Urothelium cell line (cell line): ENCODE measurements around the gene CEP76.

Experiments
- DNase-seq: peaks from one replicate; pipeline ENCODE4 v3.0.0; 2011; ENCODE audit warnings: low spot score, mixed read lengths
- FAIRE-seq: peaks from 2 replicates; lab custom pipeline; 2011; peaks lifted over from hg19 to GRCh38; lab: Jason Lieb, UNC

Gene CEP76, protein sequence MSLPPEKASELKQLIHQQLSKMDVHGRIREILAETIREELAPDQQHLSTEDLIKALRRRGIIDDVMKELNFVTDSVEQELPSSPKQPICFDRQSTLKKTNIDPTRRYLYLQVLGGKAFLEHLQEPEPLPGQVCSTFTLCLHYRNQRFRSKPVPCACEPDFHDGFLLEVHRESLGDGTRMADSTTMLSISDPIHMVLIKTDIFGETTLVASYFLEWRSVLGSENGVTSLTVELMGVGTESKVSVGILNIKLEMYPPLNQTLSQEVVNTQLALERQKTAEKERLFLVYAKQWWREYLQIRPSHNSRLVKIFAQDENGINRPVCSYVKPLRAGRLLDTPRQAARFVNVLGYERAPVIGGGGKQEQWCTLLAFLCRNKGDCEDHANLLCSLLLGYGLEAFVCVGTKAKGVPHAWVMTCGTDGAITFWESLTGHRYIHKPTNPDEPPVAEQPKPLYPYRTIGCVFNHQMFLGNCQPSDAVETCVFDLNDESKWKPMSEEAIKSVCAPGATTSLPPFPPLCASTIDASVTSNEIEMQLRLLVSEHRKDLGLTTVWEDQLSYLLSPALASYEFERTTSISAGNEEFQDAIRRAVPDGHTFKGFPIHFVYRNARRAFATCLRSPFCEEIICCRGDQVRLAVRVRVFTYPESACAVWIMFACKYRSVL

DNA sequence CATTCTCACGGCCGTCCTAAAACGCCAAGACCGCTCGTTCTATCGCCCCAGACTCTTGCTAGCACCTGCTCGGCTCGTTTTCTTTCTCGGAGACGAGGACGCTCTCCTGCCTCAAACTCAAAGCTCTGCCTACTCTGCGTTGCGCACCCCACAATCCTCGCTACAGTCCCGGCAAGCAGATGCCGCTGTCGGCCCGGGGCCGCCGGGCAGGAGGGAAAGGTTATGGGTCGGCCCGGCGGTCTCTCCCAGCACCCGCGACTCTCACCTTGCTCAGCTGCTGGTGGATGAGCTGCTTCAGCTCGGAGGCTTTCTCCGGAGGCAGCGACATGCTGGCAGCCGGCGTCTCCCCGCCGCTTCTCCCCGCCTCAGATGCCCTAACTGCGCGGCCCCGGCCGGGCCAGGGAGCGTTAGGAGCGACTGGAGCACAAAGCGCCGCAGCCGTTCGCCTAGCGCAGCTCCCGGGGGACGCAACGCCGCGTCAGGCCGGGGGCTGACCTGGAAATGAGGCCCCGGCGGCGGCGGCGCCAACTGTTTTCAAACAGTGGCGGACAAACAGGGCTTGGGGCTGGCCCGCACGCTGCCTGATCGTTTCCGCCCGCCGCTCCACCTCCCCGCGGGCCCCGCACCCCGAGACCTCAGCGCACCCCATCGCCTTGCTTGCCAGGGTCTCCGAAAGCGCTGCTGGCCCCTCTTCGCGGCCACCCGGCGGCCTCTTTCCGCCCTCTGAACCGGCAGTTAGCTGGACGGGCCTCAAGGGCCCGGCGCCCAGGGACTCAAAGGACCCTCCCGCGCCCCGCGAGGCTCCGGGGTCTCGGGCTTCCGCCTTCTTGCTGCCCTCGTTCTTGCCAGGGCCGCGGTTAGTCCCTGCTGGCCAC lies at the start of gene CEP76, which contains the start of gene PSMG2:
TSS of gene CEP76 (minus strand) at position 503 of the 875 bp plus-strand sequence. CDS start at position 328, 175 bp downstream.
TSS of gene PSMG2 (plus strand) at position 822 of the 875 bp plus-strand sequence. CDS start 66 bp downstream, outside the sequence.
- FAIRE-seq (peak; percentile 90), DNase-seq (peak; percentile 100)

DNA sequence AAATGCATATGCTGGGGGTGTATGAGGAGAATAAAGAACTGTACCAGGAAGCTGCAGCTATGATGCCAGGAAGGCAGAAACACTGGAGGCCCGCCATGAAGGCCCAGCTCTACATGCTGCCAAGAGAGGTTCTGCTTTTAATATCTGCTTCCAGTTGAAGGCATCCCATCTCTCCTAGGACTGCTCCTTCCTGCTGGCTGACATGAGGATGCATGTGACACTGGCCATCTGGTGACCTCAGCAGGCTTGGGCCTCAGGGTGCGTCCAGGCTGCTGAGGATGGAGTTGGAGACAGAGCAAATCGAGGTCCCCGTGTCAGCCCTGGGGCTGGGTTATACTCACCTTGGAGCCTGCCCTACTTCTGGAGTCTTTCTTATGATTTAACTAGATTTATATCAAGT lies 49.4 kb upstream of the CEP76 start:
- DNase-seq (peak; percentile 15), FAIRE-seq (peak; percentile 77)

DNA sequence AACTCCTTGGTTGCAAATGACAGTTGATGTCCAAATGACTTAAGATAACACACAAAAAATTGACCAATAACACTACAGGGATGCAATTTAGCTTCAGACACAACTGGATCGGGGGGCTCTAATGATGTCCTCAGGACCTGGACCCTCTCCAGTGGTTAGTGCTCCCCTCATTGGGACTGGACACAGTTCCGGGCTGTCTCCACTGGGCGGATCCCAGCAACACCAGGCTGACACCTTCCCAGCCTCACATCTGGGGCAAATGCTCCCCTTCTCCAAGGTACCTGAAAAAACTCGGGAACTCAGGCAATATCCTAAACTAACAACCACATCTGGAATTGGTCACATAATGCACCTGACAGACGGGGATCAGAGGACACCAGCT lies 49.0 kb upstream of the CEP76 start:
- FAIRE-seq (no peak), DNase-seq (no peak)

DNA sequence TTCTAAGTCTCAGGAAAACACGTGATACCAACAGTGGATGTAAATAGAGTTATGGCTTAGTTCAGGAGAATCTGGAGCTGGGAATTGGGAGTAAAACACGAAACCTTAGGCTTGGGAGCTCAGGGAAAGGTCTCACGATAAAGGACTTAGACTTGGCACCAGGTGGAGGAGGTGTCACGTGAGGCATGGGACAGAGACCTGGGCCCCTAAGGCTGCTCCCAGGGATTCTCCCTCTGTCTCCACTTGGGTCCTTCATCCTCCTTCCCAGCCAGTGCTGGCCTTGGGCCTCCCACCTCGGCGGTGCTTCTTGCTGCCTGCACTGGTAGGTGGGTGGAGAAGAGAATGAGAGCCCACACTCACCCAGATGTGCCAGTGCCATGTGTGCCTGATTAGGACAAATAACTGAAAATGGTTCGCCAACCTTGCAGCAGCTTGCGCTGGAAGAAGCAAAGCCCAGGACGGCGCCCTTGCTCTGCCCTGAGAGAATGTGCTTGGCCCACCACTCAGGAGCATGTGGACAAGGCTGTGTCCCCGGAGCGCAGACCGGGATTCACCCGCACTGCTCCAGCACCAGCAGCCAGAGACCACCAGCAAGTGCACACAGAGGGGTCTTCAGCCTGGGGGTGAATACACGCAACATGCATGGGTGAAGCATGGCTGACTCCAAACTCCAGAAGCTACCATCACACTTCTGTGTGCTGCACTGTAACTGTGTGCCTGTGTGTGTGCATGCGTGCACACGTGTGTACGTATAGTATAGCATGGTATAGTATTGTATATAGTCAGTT lies 48.4 kb upstream of the CEP76 start:
- DNase-seq, result peak; percentile 45
- FAIRE-seq, result no peak

DNA sequence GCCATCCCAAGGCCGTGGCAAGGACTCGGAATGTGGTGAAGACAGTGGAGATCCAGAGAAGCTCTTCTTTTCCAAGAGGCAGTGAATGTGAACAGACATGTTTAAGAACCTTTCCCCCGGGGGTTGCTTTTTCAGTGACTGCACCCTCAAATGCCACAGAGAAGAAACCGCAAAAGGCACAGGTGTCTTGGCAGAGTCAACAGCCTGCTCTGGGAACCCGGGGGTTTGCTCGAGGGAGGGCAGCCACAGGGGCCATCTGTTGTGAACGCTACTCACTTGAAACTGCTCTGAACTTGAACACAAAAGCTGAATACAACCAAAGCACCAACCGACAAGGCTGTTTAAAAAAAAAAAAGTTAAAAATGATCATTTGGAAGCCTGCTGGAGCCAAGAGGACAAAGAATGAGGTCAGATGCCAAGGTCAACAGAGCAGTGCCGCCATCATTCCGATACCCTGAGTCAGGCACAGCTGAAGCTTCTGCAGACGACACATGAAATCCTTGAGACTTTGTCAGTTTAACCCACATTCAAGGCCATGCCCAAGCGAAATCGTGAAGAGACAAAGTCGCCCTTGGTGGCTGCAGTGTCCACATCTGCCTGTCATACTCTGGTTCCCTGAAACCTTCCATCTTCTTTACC lies 47.7 kb upstream of the CEP76 start:
- DNase-seq, result peak; percentile 95
- FAIRE-seq, result peak; percentile 98

DNA sequence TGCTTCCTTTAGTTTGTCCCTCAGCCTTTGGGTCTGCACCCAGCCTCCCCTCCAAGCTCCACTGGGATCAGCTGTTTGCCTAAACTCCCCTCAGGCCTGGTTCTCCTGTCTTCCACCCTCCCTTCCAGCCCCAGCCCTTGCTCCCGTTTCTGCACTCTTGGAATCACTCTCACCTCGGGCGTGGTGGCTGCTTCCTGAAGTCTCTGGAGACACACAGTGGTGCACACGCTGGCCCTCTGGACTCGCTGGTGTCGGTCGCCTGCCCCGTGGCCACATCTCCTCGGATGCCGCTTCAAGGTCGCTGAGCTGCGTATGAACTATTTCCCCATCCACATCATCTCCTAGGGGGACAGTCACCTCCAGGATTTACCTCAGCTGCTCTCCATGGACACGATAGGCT lies 46.6 kb upstream of the CEP76 start:
- peak; percentile 12 for DNase-seq
- peak; percentile 96 for FAIRE-seq

DNA sequence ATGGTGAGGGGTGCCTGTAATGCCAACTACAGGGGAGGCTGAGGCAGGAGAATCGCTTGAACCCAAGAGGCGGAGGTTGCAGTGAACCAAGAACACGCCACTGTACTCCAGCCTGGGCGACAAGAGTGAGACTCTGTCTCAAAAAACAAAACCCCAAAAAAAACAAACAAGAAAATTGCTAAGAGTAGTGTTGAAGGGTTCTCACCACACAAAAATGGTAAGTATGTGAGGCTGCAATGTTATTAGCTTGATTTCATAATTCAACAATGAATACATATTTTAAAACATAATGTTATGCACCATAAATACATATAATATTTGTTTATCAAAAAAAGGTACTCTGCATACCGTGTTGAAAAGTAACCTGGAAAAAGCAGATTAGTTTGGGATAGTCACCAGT lies 46.1 kb upstream of the CEP76 start:
- peak; percentile 40 for FAIRE-seq
- DNase-seq, result no peak

DNA sequence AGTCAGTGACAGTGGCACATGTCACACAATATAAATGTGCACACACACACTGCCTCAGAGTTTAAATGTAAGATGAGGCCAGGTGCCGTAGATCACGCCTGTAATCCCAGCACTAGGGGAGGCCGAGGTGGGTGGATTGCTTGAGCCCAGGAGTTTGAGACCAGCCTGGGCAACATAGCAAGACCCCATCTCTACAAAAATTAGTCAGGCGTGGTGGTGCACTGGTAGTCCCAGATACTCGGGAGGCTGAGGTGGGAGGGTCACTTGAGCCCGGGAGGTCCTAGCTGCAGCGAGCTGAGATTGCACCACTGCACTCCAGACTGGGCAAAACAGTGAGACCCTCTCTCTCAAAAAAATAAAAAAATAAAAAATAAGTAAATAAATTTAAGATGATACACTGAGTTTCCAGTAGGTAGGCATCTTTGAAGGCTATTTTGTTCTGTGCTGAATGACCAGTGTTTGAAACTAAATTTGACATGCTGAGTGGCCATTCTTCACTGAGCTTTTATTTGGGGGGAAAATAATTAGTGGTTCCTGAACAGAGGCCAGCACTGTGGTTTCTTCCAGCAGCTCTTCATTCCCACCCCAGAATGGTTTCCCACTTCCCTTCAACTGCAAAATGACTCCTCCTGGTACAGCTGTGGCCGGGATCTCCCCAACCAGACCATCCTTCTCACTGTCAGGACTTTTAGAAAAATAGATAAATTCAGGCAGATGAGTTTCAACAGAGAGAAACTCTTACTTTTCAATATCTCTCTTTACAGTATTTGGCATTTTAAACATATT lies 45.2 kb upstream of the CEP76 start:
- peak; percentile 24 for DNase-seq
- peak; percentile 68 for FAIRE-seq

DNA sequence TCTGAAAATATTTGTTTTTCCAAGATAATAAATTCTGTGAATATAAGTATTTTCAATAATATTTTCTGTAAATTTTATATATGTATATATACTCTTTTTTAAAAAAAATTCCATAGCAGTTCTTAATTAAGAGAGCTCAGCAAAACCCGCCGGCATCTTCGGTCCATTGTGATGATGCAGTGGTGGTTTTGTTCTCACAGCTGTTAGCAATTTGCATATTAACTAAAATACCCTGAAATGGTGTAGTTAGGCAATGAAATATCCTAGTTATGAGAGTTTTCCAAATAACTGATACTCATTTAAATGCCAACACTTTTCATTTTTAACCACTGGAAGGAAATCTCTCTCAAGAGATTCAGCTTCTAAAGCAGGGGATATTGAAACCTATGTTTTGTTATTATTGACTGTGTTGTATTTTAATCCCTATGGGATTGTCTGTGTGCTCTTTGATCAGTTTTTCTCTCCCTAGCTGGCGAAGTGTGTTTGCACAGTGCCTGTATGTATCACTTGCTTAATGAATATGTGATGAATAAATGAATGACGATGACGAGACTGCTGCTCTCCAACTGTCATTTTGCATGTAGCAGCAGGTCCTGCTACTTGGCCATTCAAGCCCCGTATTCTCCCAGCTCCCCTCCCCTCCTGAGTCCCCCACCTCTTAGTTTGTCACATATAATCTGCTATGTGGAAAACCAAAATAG lies 42.7 kb upstream of the CEP76 start:
- no peak for FAIRE-seq
- DNase-seq, result no peak

DNA sequence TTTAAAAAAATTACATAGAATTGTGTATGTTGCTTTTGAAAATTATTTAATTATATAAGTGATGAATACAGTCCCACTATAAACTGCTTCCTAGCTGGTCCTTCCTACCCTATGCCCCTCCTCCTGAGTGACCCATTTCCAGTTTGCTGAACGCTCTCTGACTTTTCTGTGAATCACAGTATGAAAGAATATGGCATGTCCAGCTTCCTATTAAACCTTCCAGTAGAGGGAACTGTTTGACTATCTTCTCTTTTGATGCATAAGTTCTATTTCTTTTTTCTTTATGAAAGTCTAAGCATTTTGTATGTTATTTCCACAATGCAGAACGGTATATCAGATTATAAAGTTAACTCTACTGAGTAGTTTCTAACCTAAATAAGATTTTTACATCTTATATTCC lies 41.6 kb upstream of the CEP76 start:
- peak; percentile 84 for FAIRE-seq

DNA sequence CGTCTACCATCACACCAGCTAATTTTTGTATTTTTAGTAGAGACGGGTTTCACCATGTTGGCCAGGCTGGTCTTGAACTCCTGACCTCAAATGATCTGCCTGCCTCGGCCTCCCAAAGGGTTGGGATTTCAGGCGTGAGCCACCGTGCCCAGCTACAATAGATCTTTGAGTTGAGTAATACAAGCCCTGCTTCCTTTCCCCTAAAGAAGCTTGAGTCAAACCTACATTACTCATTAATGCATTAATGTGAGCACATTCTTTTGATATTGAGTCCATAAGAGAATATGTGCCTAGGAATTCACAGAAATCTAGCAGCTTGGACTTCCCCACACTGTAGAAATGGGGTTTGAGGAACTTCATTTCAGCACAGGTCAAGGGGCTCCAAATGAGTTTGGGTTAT lies 39.9 kb upstream of the CEP76 start:
- FAIRE-seq, result peak; percentile 84
- DNase-seq, result no peak

More for the DNA sequence above, 41.6 kb upstream of the CEP76 start:
- DNase-seq, result peak; percentile 82

DNA sequence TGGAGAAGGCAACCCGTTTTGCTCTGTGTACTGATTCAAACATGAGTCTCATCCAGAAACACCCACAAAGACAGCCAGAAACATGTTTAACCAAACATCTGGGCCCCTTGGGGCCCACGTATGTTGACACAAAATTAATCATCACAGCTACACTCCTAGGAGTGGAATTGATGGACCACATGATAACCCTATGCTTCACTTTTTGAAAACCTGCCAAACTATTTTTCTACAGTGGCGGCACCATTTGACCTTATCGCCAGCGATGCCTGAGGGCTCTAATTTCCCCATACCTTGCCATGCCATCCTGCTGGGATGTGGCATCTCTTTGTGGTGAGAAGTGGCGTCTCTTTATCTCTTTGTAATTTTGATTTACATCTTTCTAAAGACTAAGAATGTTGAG lies 38.8 kb upstream of the CEP76 start:
- peak; percentile 96 for FAIRE-seq
- peak; percentile 79 for DNase-seq

DNA sequence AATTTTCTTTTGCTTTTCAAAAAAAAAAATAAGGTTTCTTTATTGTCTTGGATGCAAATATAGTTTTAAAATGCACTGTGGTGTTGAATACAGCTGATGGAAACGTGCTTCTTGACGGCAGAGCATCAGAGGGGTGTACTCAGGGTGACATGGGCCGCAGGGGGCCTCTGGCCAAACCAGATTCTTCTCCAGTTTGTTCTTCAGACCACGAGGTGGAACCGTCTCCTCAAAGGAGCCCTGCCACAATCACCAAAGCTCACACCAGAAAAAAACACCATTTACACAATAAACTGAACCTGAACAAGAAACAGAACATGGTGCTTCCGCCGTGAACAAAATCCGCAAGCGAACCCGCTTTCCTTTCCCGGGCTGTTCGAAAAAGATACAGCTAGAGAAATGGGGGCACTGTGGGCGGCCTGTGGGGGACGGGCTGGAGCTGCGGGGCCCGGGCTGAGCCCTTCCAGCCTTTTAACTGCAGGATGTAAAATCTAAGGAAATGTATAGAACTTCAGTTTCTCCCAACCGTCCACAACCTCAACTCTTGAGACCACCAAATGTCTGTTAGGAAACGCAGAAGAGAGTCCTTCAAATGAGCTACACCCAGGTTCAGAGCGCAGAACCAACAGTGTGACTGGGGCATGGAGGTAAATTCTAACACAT lies 34.9 kb upstream of the CEP76 start:
- DNase-seq (no peak), FAIRE-seq (peak; percentile 93)

DNA sequence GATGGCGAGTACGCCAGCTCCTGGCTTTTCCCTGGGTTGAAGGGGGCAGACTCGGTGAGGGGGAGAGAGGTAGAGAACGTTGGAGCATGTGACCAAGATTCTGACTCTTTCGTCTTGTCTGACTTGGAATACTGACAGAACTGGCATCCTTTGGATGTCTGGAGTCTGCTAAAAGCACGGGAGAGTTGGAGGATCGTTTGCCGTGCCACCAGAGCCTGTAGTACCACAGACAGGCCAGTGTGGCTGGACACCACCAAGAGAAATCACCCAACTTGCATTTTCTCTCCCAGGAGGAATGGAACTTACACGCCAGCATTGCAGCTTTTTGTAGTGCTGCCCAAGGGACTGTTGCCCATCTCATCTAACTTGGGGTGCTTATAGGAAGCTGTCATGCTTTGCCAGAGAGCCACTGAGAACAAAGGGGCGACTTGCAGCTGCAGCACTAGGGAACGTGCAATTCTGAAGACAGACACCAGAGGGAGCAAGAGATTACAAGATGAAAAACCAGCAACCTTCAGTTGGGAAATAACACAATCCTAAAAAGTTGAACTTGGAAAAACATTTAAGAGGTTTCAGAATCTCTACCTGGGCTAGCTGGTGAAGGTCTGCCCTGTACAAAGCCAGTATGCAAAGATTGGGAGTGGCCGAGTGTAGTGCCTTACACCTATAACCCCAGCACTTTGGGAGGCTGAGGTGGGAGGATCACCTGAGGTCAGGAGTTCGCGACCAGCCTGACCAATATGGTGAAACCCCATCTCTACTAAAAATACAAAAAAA lies 24.4 kb upstream of the CEP76 start:
- FAIRE-seq (peak; percentile 93), DNase-seq (peak; percentile 91)

DNA sequence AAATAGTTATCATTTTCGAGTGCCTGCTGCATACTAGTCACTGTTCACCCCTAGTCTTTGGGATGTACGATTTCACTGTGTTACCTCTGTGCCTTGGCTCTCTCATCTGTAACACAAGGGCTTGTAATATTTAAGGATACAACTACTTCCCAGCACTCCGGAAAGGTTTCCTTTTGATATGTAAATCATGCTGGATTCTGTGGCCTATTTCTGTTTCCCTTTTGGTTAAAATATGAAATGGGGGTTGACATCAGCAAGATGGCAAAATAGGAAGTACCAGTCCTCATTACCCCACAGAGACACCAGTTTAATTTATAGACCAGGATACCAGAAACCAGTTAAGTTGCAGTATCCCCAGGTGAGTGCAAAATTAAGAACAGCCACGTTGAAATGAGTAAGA lies 23.8 kb upstream of the CEP76 start:
- DNase-seq (no peak), FAIRE-seq (no peak)

DNA sequence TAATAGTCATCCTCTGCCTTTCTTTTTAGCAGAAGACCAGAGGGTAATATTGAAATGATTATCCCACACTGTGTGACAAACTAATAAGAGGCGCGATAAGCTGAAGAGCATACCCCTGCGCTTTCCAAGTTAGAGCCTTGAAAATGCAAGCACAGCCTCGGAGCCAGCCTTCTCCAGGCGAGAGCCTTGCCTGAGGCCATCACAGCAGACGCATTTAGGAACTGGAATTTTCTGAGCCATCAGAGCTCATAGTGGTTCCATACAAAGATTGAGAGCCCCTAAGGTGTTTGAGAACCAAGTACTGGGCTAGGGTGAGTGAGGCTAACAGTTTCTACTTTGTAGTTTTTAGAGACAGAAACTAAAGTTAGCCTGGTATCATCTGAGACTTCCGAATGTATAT lies 20.2 kb upstream of the CEP76 start:
- FAIRE-seq (no peak), DNase-seq (no peak)
